Measurements from ENCODE around the gene FIGNL2. TPM values are rescaled to one million over a fixed set of nuclear protein-coding genes. Genes with fewer than 3 reads are reported as not detected.

The FIGNL2 gene
- polyA plus RNA-seq, 2 of the 4 experiments (the other 2 are of a cell fraction) = 0.26 to 0.46 TPM

- DNase-seq (ENCODE audit: low read depth in 1 of 2, low spot score in 1 of 2) (no peak), ATAC-seq (no peak), FAIRE-seq (no peak)
- H3K9me3 ChIP-seq = no peaks in the 10 kb centered on the region
- WGBS (ENCODE audit: missing lambda C conversion rate) = 88% methylated on average over 6 of the region's 6 CpGs
- no peaks in the 10 kb centered on the region for H3K4me1 ChIP-seq
- ChIA-PET POLR2A (no interaction called here), CTCF (no interaction called here)
- no peak overlapping the region for H3K4me2 ChIP-seq
- TF ChIP-seq RARB (CRISPR knock-in tag; IDR thresholded peaks at IDR 0.05) (no peak), KDM5A (IDR thresholded peaks at IDR 0.05) (no peak), E2F6 (IDR thresholded peaks at IDR 0.05; ENCODE audit: borderline replicate concordance, low read depth) (no peak), CEBPB (IDR thresholded peaks at IDR 0.05) (no peak), CBX8 (IDR thresholded peaks at IDR 0.05) (no peak), BCL3 (IDR thresholded peaks at IDR 0.05) (no peak), NR3C1 (IDR thresholded peaks at IDR 0.05) (no peak), HMGXB4 (CRISPR knock-in tag; IDR thresholded peaks at IDR 0.05; ENCODE audit: borderline replicate concordance) (no peak), HOXB5 (CRISPR knock-in tag; IDR thresholded peaks at IDR 0.05) (no peak), CHD4 (IDR thresholded peaks at IDR 0.05; ENCODE audit: borderline replicate concordance) (no peak), JUN (IDR thresholded peaks at IDR 0.05) (no peak), KDM1A (IDR thresholded peaks at IDR 0.05; ENCODE audit: low read depth) (no peak), BHLHE40 (IDR thresholded peaks at IDR 0.05; ENCODE audit: low read depth, low read length) (no peak), USF2 (IDR thresholded peaks at IDR 0.05) (no peak), FOSL2 (IDR thresholded peaks at IDR 0.05) (no peak), FOSL2 (CRISPR knock-in tag; IDR thresholded peaks at IDR 0.05) (no peak), ZNF302 (CRISPR knock-in tag; IDR thresholded peaks at IDR 0.05) (no peak), POLR2AphosphoS2 (conservative IDR thresholded peaks at IDR 0.05; ENCODE audit: low read length) (no peak), JUNB (IDR thresholded peaks at IDR 0.05) (no peak), ZSCAN20 (CRISPR knock-in tag; IDR thresholded peaks at IDR 0.05) (no peak)
- H3K4me3 ChIP-seq = no peak overlapping the region
- H3K27ac ChIP-seq = no peak overlapping the region
Measured at GRCh38 chr12:51797301-51797700, 51.2 kb downstream of the FIGNL2 start.

GRCh38 chr12:51793201-51793600 lies 55.3 kb downstream of the FIGNL2 start:
- no peaks in the 10 kb centered on the region for H3K9me3 ChIP-seq
- DNase-seq (ENCODE audit: low read depth in 1 of 2, low spot score in 1 of 2) (no peak), ATAC-seq (no peak), FAIRE-seq (no peak)
- ChIA-PET POLR2A (no interaction called here), CTCF (interaction anchor here (0.8 to 1.8 kb wide), 5 partner anchors 9 to 372 kb away, joined by 3 to 6 read pairs (median 3); no protein-coding TSS in a partner anchor)
- no peaks in the 10 kb centered on the region for H3K4me1 ChIP-seq
- TF ChIP-seq FOSL2 (IDR thresholded peaks at IDR 0.05) (no peak), FOSL2 (CRISPR knock-in tag; IDR thresholded peaks at IDR 0.05) (peak; percentile 32; the same call in 1 of the 2 replicates), PBX3 (IDR thresholded peaks at IDR 0.05) (no peak)
- no peak overlapping the region for H3K4me3 ChIP-seq
- H3K4me2 ChIP-seq = no peak overlapping the region
- no peak overlapping the region for H3K27ac ChIP-seq
- WGBS (ENCODE audit: missing lambda C conversion rate) = 98% methylated on average over 1 of the region's 1 CpG

Data from A549 (cell line).